GM19324 (cell line): ENCODE data around the gene C10orf90.

Source experiments
- ATAC-seq: cut with Tn5 transposase; IDR thresholded peaks from one replicate; pipeline ENCODE4 v1.9.1; 2021; ENCODE audit warnings: mild to moderate bottlenecking, moderate library complexity; ENCODE audit not compliant: unreplicated experiment, low FRiP score

The C10orf90 gene

DNA sequence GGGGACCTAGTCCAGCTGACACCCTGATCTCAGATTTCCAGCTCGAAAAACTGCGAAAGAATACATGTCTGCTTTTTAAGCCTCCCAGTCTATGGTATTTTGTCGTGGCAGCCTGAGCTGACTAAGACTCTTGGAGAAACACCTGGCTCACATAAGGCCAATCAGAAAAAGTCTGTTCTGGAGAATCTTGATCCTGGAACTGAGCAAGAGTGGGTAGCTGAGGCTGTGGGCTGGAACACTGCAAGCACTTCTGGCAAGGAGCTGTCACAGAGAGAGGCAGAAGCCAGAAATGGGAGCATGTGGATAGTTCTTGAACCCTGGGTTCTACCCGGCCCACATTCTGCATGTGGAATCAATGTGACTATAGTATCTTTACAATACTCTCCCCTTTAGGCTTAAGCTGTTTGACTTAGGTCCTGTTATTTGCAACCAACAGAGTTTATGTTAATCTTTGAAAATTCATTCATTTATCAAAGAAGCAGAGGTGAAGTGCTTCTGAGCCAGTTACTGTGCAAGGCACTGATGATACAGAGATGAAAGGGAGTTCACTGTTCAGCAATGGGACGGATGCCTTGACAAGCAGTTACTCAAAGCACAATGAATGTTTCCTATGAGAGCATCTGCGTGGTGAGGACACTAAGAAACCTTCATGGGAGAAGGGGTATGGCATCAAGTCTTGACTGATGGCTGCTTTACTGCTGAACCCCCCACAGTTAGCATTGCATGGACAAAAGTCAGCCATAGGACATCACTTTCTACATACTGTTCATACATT is 4.4 kb upstream of the C10orf90 start:
- no peak for ATAC-seq

DNA sequence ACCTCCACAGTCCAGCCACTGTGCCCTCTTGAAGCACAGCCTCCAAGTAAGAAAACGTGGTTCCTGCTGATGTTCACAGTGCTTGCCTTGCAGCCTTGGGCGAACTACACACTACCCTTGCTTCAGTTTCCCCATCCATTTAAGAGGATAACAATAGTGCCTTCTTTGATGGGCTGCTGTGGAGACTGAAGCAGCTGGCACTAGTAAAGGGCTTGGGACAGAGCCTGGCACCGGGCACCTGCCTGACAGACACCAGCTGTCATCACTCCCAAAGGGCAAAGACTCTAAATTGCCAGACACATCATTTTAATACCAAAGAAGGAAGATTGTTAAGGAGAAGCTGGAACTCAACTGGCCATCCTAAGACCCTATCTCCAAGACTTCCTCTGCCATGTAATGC is 3.1 kb upstream of the C10orf90 start:
- ATAC-seq, result no peak

DNA sequence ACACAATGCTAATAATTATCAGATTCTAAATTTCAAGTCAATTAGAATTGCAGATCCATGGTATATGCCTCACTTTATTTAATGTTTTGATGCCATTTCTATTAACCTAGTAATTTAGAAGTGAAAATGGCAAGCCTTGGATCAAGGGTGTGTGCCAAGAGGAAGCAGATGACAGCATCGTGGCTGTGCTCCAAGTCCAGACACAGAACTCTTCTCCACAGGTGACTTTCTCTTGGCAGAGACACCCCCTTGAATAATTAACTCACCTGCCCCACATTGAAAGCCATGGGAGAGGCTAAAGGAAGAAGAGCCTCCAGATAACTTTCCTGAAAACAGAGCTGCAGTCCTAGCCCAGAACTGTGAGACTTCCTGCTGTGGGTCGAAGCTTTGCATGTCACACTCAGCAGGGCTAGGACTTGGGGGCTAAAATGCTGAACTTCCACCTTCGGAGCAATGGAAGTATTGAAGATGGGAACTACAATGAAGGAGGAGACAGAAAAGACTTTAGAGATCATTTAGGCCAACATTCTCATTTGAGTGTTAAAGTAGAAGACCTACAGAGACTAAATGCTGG is 996 bp upstream of the C10orf90 start:
- no peak for ATAC-seq

DNA sequence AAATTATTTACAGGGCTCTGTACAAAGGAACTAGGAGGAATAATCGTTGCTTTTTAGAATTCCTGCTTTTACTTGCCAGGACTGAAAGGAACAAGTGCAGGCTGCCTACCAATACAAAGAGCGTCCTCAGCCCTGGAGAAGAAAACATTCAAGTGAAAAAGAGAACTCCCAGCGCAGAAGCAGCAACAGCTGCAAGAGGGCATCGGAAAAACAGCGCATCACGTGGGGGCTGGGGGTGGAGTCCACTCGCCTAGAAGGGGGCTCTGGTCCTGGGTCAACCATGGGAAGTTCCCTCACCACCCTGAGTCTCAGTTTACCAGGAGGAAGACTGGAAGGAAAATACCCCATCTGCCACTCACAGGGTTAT is 385 bp upstream of the C10orf90 start:
- ATAC-seq, result no peak

DNA sequence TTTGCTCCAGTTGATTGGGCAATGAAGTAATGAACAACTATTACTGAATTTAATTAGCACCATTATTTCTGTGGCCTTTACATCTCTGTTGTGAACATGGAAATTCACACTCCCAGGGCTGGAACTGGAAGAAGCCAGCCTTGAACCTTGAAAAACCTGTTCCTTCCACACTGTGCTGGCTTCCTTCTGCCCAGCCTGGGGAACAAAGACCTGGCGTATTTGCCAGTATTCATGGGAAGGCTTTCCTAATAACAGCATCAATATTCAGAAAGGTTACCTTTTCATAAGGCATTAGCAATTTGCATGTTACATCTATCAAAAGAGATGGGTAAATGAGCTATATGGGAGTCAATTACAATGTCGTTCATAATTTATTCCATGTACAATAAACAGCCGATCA is 1.3 kb downstream of the C10orf90 start:
- ATAC-seq, result no peak

DNA sequence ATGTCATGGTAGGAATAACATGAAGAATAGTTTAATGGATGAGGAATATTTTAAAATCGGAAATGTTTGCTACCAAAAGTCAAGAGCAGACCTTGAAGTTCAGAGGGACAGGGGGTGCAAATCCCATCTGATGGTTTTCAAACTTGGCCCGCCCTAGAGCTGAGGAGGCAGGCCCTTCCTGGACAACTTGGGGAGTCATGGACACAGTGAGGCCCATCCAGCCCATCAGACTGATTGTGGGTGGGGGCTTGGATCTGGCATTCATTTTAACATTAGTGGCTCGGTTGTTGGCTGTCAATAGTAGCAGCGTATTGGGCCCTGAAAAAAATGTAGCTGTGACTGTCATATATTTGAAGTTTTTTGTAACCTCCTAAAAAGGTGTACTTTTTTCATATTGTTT is 2.0 kb downstream of the C10orf90 start:
- ATAC-seq, result no peak

DNA sequence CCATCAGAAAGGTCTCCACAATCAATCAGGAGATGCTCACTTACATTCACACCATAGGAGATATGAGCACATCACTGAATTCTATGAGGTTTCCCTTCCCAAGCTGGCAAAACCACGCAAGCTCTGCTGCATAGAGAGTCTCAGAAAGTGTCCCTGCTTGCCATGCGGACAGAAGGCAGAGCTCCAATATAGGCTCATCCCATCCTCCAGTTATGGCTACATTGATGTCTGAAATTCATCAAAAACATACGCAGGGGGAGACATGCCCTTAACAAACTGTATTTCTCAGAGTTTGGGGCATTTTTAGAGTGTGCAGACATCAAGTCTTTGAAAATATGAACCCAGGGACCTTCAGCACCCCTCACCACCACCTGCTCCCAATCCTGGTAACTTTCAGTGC is 2.9 kb downstream of the C10orf90 start:
- no peak for ATAC-seq

DNA sequence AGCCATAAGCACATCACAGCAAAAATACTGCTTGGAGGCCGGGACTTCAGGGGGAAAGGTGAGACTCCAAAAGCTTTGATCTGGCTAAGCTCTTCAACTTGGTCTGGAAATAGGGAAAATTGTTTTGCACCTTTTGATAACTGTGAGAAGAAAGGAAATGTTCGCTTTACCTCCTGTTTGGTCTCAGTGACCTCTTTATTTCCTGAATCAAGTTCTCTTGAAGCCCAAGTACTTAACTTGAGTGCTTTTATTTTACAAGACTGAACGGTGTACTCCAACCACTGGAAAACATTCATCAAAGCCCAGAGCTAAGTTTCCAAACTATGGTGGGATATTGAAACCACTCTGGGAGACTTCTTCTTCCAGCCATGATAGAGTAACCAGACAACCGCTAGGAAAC is 5.3 kb downstream of the C10orf90 start:
- ATAC-seq, result no peak

DNA sequence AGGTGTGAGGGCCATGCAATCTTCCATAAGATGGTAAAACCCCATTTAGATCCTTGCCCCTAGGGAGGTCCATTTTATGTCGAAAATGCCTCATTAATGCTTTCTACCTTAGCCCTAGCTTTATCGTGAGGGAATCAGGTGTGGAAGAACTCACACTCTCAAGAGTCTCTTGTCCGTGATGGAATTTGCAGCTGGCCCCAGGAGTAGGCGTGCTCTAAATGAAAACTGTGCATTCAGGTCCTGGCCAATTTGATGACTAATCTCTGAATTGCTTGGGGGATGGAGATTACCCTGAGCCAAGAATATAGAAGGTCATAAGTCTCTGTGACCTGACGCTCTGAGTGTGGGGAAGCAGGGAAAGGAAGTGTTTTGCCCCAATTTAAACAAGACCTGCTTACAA is 6.6 kb downstream of the C10orf90 start:
- ATAC-seq, result no peak

DNA sequence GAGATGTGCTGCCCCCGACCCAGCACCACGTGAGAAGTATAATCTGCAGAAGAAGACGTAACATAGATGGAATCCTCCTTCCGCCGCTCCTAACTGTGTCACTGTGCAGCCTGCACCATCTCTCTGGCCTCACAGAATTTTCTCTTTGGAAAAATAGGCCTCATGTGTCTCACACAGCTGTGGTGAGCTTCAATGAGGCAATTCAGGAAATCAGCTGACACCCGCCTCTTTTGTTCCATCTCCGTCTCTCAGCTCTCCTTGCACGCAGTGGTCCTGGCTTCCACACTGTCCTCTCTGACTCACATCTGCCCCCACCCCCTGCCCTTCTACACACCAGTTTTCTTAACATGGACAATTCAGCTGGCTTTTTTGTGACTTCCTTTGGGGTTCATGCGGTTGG is 7.2 kb downstream of the C10orf90 start:
- no peak for ATAC-seq

DNA sequence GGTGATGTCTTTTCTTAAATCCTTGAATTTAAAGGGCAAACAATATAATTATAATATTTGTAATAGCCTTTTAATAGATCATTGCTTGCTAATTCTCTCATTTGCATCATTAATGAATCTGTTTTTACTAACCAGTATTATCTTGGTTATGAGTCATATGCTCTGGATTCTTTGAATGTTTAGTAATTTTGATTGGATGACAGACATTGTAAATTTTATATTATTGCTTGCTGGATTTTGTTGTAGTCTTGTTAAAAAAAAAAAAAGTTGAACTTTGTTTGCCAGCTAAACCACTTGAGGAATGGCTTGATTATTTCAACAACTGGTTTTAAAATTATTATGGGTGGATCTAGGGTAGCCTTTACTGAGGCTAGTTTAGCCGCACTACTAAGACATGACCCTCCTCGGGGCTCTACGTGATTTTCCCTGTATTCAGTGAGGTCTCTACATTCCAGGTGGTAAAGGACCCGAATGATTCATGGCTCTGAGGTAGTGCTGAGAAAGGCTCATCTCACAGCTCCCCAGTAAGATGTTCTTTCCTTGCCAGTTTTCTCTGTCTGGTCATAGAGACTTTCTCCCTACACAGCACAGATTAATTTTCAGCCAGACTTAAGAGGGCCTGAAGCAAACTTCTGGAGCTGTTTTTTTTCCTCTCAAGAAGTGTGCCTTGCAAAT is 8.5 kb downstream of the C10orf90 start:
- ATAC-seq, result no peak

DNA sequence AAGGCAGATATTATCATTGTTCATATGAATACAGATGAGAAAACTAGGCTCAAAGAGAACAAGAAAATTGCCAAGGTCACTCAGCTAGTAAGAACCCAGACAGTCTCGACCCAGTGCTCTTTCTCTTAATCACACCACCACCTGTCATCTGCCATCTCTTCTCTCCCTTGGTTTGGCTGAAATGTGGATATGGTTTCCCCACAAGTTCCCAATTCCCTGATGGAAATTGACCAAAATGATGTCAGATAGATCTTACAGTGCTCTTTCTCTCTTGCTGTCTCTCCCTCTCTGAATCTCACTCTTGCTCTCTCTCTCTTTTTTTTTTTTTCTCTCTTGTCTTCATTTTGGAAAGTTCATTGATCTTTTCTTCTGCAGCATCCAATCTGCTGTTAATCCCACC is 9.1 kb downstream of the C10orf90 start:
- ATAC-seq, result no peak

DNA sequence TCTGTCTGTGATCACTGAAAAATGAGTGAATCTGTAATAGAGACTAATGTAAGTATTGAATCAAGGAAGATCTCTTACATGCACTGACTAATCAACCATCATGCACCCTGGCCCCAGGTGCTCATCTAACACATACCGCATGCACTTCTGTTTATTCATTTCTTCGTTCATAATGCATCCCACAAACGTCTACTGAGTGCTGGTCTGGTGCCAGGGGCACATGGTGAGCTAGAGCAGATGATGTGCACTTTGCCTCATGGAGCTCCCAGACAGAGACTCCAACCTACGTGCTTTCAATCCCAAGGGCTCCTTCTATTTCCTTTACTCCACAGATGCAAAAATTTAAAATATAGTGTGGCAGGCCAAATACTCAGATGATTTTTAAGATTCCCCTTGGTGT is 10.7 kb downstream of the C10orf90 start:
- no peak for ATAC-seq

DNA sequence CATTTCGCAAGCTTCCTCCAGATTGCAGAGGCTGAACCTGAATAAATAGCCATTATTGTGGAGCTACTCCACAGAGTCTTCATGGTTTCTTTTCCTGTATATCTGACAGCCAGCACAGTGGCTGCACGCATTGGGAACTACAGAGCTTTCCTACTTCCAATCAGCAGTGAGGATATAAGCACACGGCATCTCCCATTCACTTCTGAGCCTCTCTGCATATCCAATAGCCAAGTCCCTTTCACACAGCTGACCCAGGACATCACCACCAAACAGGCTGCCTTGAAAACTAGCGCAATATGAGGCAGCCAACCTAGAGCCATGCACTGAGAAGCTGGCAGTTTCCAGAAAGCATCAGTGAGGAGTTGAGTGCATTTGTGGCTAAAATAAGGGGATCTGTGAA is 11.6 kb downstream of the C10orf90 start:
- ATAC-seq, result no peak

DNA sequence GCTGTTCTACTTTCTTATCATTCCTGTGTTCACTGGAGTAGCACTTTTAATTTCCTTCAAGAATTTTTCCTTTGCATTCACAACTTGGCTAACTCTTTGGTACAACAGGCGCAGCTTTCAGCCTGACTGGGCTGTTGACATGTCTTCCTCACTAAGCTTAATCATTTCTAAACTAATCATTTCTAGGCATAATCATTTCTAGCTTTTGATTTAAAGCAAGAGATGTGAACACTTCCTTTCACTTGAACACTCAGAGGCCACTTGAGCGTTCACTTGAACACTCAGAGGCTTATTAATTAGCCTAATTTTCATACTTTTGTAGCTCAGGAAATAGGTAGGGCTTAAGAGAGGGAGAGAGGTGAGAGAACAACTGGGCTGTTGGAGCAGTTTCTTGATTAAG is 15.9 kb downstream of the C10orf90 start:
- no peak for ATAC-seq

DNA sequence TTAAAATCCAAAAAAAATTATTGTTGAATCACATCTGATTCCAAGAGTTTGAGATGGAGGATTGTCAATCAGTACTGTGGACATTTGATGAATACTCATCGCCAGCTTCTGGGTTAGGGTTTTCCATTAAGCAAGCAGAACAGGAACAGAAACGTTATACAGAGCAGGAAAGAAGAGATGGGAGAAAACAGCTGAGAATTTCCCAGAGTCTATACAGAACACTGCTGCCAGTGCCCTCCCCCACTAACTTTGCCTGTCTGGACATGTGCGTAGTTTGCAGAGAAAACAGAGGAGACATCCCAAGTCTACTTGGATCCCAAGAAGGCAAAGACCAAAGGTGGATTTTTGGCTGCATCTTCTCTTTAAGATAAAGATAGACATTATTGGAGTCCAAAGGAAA is 19.0 kb downstream of the C10orf90 start:
- ATAC-seq, result no peak

DNA sequence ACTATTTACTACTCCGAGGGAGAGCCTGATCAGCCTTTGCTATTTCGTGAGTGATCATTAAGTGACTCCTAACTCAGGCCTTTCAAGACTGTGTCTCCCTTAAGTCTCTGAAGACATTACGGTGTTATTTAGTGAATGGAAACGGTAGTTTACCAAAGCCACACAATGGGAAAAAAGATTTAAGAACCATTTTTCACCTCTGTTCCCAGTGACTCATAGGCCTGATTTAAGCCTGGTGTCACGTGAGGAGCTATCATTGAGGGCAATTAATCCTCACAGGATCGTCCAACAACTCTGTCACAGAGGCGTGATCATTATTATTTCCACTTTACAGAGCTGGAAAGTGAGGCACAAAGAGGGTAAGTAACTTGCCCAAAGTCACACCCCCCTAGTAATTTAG is 20.3 kb downstream of the C10orf90 start:
- ATAC-seq, result no peak

DNA sequence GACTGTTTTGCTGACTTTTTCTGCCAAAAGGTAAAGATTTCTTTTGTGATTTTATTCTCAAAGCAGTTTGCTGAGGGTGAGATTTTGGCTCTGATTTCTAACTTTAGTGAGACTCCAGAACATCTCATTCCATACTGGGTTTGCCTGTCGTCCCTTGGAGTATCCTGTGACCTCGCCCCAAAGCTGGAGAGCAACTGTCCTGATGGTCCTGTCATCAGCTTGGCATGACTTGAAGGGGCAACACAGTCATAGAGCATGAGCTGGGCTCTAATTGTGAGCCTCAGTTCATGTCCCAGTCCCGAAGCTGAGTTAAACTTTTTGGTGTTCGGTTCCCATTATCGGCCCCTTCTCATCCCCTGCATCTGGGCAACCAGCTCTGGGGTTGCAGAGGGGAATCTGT is 23.4 kb downstream of the C10orf90 start:
- ATAC-seq, result no peak

DNA sequence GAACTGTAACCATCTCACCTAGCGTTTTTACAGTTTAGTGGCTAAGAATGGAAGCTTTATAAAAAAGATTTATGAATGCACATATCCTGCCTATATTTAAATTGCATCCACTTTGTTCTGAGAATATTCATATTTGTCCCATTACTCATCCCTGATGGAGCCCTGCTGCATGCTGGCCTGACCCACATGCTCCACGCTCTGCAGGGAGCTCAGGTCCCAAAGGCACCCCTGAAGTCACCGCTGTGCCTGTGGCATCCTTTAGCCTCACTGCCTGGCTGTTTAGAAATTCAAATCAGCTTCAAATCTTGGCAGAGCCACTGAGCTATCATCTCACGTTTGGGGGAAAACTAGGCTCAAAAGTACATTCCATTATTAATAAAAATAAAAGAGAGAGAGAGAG is 24.4 kb downstream of the C10orf90 start:
- no peak for ATAC-seq

DNA sequence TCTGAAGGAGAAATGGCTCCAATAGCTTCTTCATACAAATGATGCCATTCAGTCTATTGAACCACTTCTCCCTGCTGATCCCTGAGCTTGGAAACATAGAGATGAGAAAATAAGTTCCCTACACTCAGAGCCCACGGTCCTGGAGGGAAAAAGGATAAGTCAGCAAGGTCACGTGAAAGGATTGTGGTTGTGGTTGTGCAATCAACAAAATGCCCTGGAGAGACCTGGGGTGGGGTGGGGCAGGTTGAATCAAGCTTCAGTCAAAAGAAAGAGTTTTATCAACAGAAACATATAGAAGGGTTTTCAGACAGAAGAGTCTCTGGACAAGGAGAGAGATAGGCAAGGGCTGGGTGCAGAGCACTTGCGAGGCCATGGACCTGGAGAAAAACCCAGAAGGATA is 30.1 kb downstream of the C10orf90 start:
- no peak for ATAC-seq

DNA sequence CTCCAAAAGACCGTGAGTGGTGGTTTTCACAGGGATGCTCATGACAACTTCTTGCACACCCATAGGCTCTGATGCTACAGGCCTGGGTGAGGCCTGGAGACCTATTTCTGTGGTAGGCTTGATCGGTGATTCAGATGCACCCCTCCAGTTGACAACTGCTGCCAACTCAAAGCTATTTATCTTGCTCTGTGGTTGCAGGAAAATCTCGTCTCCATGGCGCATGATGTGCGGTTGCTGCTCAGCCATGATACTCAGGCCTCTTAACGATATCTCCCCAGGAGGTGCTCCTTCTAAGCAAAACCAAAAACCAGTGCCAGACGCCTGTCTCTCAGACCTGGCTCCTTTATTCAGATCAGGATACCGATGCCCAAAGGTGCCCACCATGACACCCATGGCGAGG is 31.4 kb downstream of the C10orf90 start:
- ATAC-seq, result no peak

DNA sequence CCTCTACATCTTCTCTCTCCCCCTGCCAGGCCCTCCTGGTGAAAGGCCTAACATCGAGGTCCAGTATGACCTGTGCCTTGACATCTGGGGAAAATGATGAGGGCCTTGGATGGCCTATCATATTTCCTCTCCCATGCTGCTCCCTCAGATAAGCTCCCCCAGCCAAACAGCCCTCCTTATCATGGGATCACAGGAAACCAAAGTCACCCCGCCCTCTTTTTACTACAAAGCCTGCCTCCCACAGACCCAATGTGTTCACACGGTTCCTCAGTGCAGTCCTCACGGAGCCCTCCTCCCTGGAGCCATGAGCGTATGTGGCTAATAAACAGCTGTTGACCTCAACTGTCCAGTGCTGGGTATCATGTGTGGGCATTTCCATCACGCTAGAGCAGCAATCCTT is 32.0 kb downstream of the C10orf90 start:
- ATAC-seq, result no peak
